Smooth muscle cell (in vitro differentiated cells): ENCODE data around the gene CYP21A2. TPM values are rescaled to one million over a fixed set of nuclear protein-coding genes. Genes with fewer than 3 reads are reported as not detected.

Experiments used
- DNase-seq: peaks from one replicate; lab custom pipeline; 2025; ENCODE audit not compliant: unreplicated experiment; lab: John Stamatoyannopoulos, UW
- H2AFZ ChIP-seq: fragments of 200-600 bp; sonication (generic); 2 replicates; pipeline ENCODE4 v1.6.0; 2016; ENCODE audit warnings: antibody characterized with exemption, low read depth, mild to moderate bottlenecking
- H3F3A ChIP-seq: fragments of 200-600 bp; sonication (generic); 2 replicates; pipeline ENCODE4 v1.6.0; 2017; ENCODE audit warnings: antibody characterized with exemption, low read depth
- H3K27ac ChIP-seq: fragments of 200-600 bp; sonication (generic); 2 replicates; pipeline ENCODE4 v1.5.1; 2016; ENCODE audit warnings: low read depth, mild to moderate bottlenecking
- H3K27me3 ChIP-seq: fragments of 200-600 bp; sonication (generic); 2 replicates; pipeline ENCODE4 v1.6.1; 2016; ENCODE audit warnings: low read depth, mild to moderate bottlenecking
- H3K36me3 ChIP-seq: fragments of 200-600 bp; sonication (generic); 2 replicates; pipeline ENCODE4 v1.5.1; 2016; ENCODE audit warnings: low read depth
- H3K4me1 ChIP-seq: fragments of 200-600 bp; sonication (generic); 2 replicates; pipeline ENCODE4 v1.5.1; 2016; ENCODE audit warnings: low read depth
- H3K4me2 ChIP-seq: fragments of 200-600 bp; sonication (generic); 2 replicates; pipeline ENCODE4 v1.6.0; 2016; ENCODE audit warnings: mild to moderate bottlenecking
- H3K4me3 ChIP-seq: fragments of 200-600 bp; sonication (generic); 2 replicates; pipeline ENCODE4 v1.5.1; 2016; ENCODE audit warnings: mild to moderate bottlenecking
- H3K79me2 ChIP-seq: fragments of 200-600 bp; sonication (generic); 2 replicates; pipeline ENCODE4 v1.6.0; 2016; ENCODE audit warnings: low read depth, mild to moderate bottlenecking
- H3K9ac ChIP-seq: fragments of 200-600 bp; sonication (generic); 2 replicates; pipeline ENCODE4 v1.6.0; 2016; ENCODE audit warnings: low read depth
- H3K9me3 ChIP-seq: fragments of 200-600 bp; sonication (generic); replicated peaks from 2 replicates; pipeline ENCODE4 v1.5.1; 2016; ENCODE audit warnings: low read depth
- H4K20me1 ChIP-seq: fragments of 200-600 bp; sonication (generic); 2 replicates; pipeline ENCODE4 v1.6.0; 2016; ENCODE audit warnings: low read depth
- CTCF ChIP-seq: fragments of 200-600 bp; sonication (generic); IDR thresholded peaks from 2 replicates; pipeline ENCODE4 v1.5.1; 2017; ENCODE audit warnings: borderline replicate concordance, mild to moderate bottlenecking, antibody characterized with exemption; ENCODE audit not compliant: insufficient read depth, poor library complexity, severe bottlenecking
- WGBS: methylation state at CpG from one replicate; pipeline ENCODE4 v1.1.7; 2016; ENCODE audit warnings: low lambda C conversion rate; 5-methylcytosine and 5-hydroxymethylcytosine counted together
- polyA plus RNA-seq: library from polyadenylated mRNA; unstranded; fragments of >200 nt; fragmentation: Nextera tagmentation; extraction: Ambion mirVana; gene quantifications from 2 replicates; pipeline ENCODE4 v1.2.1, GENCODE V29; 2016
- total RNA-seq: library from RNA; depleted of rRNA; stranded (reverse); fragments of >200 nt; gene quantifications from 2 replicates; pipeline ENCODE4 v1.2.3, GENCODE V29; 2014

The CYP21A2 gene
- total and polyA plus RNA-seq, 2 experiments from 2014 or later: not detected

DNA sequence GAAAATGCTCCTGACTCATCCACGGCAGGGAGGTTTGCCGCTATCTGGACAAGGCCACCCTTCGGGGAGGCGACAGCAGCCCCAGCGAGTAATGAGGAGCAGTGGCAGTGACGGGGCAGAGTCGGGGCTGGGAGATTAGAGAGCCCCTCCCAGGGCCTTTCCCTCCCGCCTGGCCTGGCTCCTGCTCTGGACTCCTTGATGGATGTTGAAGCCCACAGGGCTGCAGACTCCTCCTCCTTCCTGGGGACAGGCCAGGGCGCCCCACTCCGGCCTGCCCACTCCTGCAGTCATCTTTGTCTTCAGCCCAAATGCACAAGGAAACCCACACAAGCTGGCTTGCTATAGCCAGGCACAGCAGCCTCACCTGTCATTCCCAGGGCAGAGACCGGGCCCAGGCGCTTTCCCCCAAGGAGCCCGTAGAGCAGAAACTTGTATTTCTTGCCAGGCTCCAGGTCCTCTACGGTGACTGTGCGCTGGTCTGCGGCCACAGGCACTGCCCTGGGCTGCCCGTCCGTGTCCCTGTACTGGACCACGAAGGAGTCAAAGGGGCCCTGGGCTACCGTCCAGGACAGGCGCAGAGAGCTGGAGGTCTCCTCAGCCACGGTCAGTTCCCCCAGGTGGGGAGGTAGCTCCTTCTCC is 7.7 kb downstream of the CYP21A2 start:
- H3K36me3 ChIP-seq: no peaks in the 10 kb centered on the region
- no peak for DNase-seq
- no peaks in the 10 kb centered on the region for H4K20me1 ChIP-seq
- H3K4me2 ChIP-seq: no peak overlapping the region
- H3F3A ChIP-seq: no peaks in the 10 kb centered on the region
- no peak for TF ChIP-seq CTCF
- no peaks in the 10 kb centered on the region for H3K27me3 ChIP-seq
- WGBS: 77% methylated on average over 19 of the region's 22 CpGs
- H3K79me2 ChIP-seq: no peaks in the 10 kb centered on the region
- no peak overlapping the region for H2AFZ ChIP-seq
- H3K9me3 ChIP-seq: no peaks in the 10 kb centered on the region
- peaks cover 2% of the 10 kb centered on the region for H3K4me1 ChIP-seq
- no peak overlapping the region for H3K4me3 ChIP-seq
- H3K27ac ChIP-seq: no peak overlapping the region
- H3K9ac ChIP-seq: no peak overlapping the region

DNA sequence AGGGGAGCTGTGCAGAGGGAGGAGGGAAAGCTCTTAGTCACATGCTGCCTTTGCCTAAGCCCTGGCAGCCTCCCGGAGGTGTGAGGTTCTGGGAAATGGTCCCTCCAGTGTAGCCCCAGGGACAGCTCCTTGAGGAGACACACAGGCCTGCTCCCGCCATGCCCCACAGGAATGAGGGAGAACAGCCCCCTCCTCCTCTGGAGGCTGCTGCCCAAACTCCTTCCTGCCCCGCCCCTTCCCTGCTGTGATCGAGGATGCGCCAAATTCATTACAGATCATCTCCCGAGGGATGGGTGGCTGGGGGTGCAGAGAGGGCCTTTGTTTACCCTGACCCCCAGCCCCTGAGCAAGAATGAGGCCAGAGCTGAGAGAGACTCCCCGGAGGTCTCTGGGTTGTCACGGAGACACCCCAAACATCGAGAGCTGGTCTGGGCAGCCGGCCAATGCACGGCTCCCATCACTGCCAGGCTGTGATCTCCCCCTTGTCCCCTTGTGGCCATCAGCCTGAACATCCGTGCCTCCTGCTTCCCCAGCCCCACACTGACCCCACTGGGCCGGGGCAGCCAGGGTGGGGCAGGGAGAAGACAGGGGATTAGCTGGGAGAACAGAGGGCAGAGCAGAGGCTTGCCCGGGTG is 8.4 kb downstream of the CYP21A2 start:
- no peaks in the 10 kb centered on the region for H3K9me3 ChIP-seq
- peaks cover 2% of the 10 kb centered on the region for H3K4me1 ChIP-seq
- no peaks in the 10 kb centered on the region for H3F3A ChIP-seq
- no peak overlapping the region for H3K27ac ChIP-seq
- no peak overlapping the region for H3K4me3 ChIP-seq
- no peaks in the 10 kb centered on the region for H4K20me1 ChIP-seq
- H3K4me2 ChIP-seq: peak overlapping the region; percentile 3
- TF ChIP-seq CTCF: no peak
- no peaks in the 10 kb centered on the region for H3K79me2 ChIP-seq
- no peaks in the 10 kb centered on the region for H3K27me3 ChIP-seq
- H3K36me3 ChIP-seq: no peaks in the 10 kb centered on the region
- no peak for DNase-seq
- WGBS: 84% methylated on average over 14 of the region's 14 CpGs
- H3K9ac ChIP-seq: no peak overlapping the region
- no peak overlapping the region for H2AFZ ChIP-seq

DNA sequence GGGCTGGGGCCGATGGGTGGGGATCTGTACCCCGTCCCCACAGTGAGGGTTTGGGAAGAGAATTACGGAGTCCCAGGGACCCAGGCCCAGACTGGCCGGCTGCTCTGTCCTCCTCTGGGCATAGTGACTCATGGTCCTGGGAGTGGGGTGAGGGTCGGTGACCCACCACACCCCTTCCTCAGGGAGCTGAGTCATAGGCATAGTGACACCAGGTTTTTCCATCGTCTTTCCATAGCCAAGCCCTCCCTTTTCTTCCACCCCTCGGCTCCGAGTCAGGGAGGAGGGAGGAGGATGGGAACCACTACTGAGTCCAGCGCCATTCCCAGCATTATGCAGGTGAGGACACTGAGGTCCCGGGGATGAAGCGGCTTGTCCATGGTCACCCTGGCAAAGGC is 8.9 kb downstream of the CYP21A2 start:
- 50% methylated on average over 11 of the region's 11 CpGs for whole genome bisulfite sequencing
- peak overlapping the region; percentile 3 for H3K4me2 ChIP-seq

More for the DNA sequence above, 8.9 kb downstream of the CYP21A2 start:
- TF ChIP-seq CTCF: no peak
- no peak overlapping the region for H2AFZ ChIP-seq
- H3K27ac ChIP-seq: no peak overlapping the region
- no peaks in the 10 kb centered on the region for H4K20me1 ChIP-seq
- H3K79me2 ChIP-seq: no peaks in the 10 kb centered on the region
- DNase-seq: no peak
- H3K9ac ChIP-seq: no peak overlapping the region
- H3K36me3 ChIP-seq: no peaks in the 10 kb centered on the region
- peaks cover 2% of the 10 kb centered on the region for H3K4me1 ChIP-seq
- no peaks in the 10 kb centered on the region for H3K9me3 ChIP-seq
- H3K4me3 ChIP-seq: no peak overlapping the region
- H3F3A ChIP-seq: no peaks in the 10 kb centered on the region
- no peaks in the 10 kb centered on the region for H3K27me3 ChIP-seq
